Activated naive CD4-positive, alpha-beta T cell treated with anti-CD3 and anti-CD28 coated beads, Interleukin-2, amount 10 ng/mL, durations not matched to agents 7 days and 5 days (primary cell): Measurements from ENCODE around the gene ATP2B2.

ENCODE experiments used
- CTCF ChIA-PET: fragments of 350-600 bp; sonication (Branson Sonifier 250); formaldehyde crosslinking; loops from one replicate; lab custom pipeline; 2021; ENCODE audit warnings: antibody characterized with exemption; lab: Charles Lee
- DNase-seq: peaks from one replicate; pipeline ENCODE4 v3.0.0-alpha.2; 2020
- H3K27ac Mint-ChIP-seq: one replicate; pipeline ENCODE4 v1.8.0; 2021; ENCODE audit warnings: mild to moderate bottlenecking, moderate library complexity, mixed read lengths
- H3K27me3 Mint-ChIP-seq: one replicate; pipeline ENCODE4 v1.8.0; 2021; ENCODE audit warnings: mild to moderate bottlenecking, mixed read lengths
- H3K36me3 Mint-ChIP-seq: one replicate; pipeline ENCODE4 v1.8.0; 2021; ENCODE audit warnings: mixed read lengths
- H3K4me1 Mint-ChIP-seq: one replicate; pipeline ENCODE4 v1.8.0; 2021; ENCODE audit warnings: mixed read lengths
- H3K4me3 Mint-ChIP-seq: one replicate; pipeline ENCODE4 v1.8.0; 2021; ENCODE audit warnings: mild to moderate bottlenecking, moderate library complexity, mixed read lengths
- H3K9me3 Mint-ChIP-seq: one replicate; pipeline ENCODE4 v1.8.0; 2021; ENCODE audit warnings: mixed read lengths

Gene ATP2B2

GRCh38 chr3:10470120-10471053 is 35.0 kb downstream of the ATP2B2 start:
- Mint-ChIP-seq H3K27me3 (peaks cover 38% of the 10 kb centered on the region), H3K4me3 (no peak overlapping the region), H3K9me3 (no peaks in the 10 kb centered on the region), H3K4me1 (no peaks in the 10 kb centered on the region), H3K27ac (no peak overlapping the region), H3K36me3 (no peaks in the 10 kb centered on the region)
- CTCF ChIA-PET: no interaction called here
- no peak for DNase-seq

GRCh38 chr3:10469441-10470119 is 35.8 kb downstream of the ATP2B2 start:
- no peaks in the 10 kb centered on the region for H3K9me3 Mint-ChIP-seq
- CTCF ChIA-PET: no interaction called here

GRCh38 chr3:10468613-10469354 is 36.6 kb downstream of the ATP2B2 start:
- Mint-ChIP-seq H3K27me3 (peaks cover 31% of the 10 kb centered on the region), H3K9me3 (no peaks in the 10 kb centered on the region), H3K4me1 (no peaks in the 10 kb centered on the region), H3K4me3 (no peak overlapping the region), H3K27ac (no peak overlapping the region), H3K36me3 (no peaks in the 10 kb centered on the region)
- CTCF ChIA-PET: no interaction called here
- no peak for DNase-seq

More at GRCh38 chr3:10469441-10470119, 35.8 kb downstream of the ATP2B2 start:
- Mint-ChIP-seq H3K4me3 (no peak overlapping the region), H3K27ac (no peak overlapping the region), H3K36me3 (no peaks in the 10 kb centered on the region), H3K4me1 (no peaks in the 10 kb centered on the region), H3K27me3 (peaks cover 33% of the 10 kb centered on the region)
- DNase-seq: no peak

DNA sequence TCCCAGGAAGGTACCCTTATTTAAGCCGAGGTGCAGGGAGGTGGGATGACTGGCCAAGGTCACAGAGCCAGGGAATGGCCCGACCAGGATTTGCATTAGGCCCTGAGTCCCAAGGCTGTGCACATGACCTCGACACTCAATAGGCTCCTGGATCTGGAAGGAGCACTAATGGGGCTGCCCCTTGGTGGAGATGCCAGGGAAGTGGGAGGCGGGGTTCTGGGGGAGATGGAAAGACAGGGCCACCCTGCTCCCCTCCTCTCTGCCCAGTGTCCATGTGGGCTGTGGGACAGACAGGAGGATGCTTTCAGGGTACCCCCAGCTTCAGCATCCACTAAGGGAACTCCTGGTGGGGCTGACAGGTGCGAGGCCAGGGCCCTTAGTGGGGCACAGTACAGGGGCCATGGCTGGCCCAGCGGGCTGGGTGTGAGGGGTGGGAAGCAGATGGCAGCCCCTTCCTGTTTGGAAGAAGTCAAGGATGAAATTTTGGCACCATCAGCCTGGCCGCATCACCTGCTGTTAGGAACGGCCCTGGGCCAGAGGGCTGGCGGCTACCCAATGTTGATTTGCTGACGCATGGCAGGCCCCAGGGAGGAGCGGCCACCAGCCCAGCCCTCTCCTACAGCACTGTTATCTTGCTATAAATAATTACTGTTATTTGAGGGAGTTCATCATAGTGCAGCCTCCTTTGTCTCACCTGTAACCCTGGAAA is 37.3 kb downstream of the ATP2B2 start:
- Mint-ChIP-seq H3K36me3 (no peaks in the 10 kb centered on the region), H3K4me1 (no peaks in the 10 kb centered on the region), H3K27ac (no peak overlapping the region), H3K4me3 (no peak overlapping the region), H3K9me3 (no peaks in the 10 kb centered on the region), H3K27me3 (peaks cover 30% of the 10 kb centered on the region)
- CTCF ChIA-PET: no interaction called here
- no peak for DNase-seq

DNA sequence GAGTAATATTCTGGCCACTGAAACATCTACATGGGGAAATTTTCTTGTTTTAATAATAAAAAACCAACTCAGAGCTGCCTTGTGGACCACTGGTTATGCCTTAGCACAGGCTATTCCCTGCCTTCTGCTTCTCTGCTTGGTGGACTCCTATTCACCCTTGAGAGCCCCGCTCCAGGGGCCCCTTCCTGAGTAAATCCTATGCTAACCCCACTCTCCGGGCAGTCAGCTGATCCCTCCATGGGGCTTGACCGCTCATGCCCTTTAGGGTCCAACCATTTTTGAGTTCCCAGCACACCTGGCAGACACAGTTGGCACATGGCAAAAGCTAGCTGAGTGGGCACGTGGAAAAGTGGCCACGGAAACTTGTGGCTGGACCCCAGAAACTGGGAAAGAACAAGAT is 38.2 kb downstream of the ATP2B2 start:
- CTCF ChIA-PET: no interaction called here
- peaks cover 21% of the 10 kb centered on the region for H3K27me3 Mint-ChIP-seq
- no peaks in the 10 kb centered on the region for H3K36me3 Mint-ChIP-seq
- no peak for DNase-seq
- H3K27ac Mint-ChIP-seq: no peak overlapping the region
- no peaks in the 10 kb centered on the region for H3K9me3 Mint-ChIP-seq
- no peak overlapping the region for H3K4me3 Mint-ChIP-seq
- no peaks in the 10 kb centered on the region for H3K4me1 Mint-ChIP-seq

- peaks cover 14% of the 10 kb centered on the region for H3K27me3 Mint-ChIP-seq
- no peaks in the 10 kb centered on the region for H3K4me1 Mint-ChIP-seq
- DNase-seq: no peak
- H3K27ac Mint-ChIP-seq: no peak overlapping the region
- H3K4me3 Mint-ChIP-seq: no peak overlapping the region
- CTCF ChIA-PET: no interaction called here
- no peaks in the 10 kb centered on the region for H3K36me3 Mint-ChIP-seq
- H3K9me3 Mint-ChIP-seq: no peaks in the 10 kb centered on the region
Measured at GRCh38 chr3:10466186-10466585, 39.2 kb downstream of the ATP2B2 start.

- CTCF ChIA-PET: no interaction called here
- no peaks in the 10 kb centered on the region for H3K9me3 Mint-ChIP-seq
- no peak overlapping the region for H3K4me3 Mint-ChIP-seq
Measured at GRCh38 chr3:10465161-10465560, 40.2 kb downstream of the ATP2B2 start.

GRCh38 chr3:10463533-10464434 is 41.6 kb downstream of the ATP2B2 start:
- Mint-ChIP-seq H3K27ac (no peak overlapping the region), H3K36me3 (no peaks in the 10 kb centered on the region), H3K9me3 (no peaks in the 10 kb centered on the region), H3K4me1 (no peaks in the 10 kb centered on the region), H3K4me3 (no peak overlapping the region), H3K27me3 (peaks cover 3% of the 10 kb centered on the region)
- DNase-seq: no peak
- CTCF ChIA-PET: no interaction called here

More at GRCh38 chr3:10465161-10465560, 40.2 kb downstream of the ATP2B2 start:
- no peak for DNase-seq
- Mint-ChIP-seq H3K36me3 (no peaks in the 10 kb centered on the region), H3K27me3 (peaks cover 4% of the 10 kb centered on the region), H3K4me1 (no peaks in the 10 kb centered on the region), H3K27ac (no peak overlapping the region)

GRCh38 chr3:10462641-10463532 is 42.5 kb downstream of the ATP2B2 start:
- H3K36me3 Mint-ChIP-seq: no peaks in the 10 kb centered on the region
- no peak overlapping the region for H3K4me3 Mint-ChIP-seq
- H3K9me3 Mint-ChIP-seq: no peaks in the 10 kb centered on the region
- H3K27me3 Mint-ChIP-seq: no peaks in the 10 kb centered on the region
- CTCF ChIA-PET: no interaction called here
- H3K27ac Mint-ChIP-seq: no peak overlapping the region
- H3K4me1 Mint-ChIP-seq: no peaks in the 10 kb centered on the region
- no peak for DNase-seq

DNA sequence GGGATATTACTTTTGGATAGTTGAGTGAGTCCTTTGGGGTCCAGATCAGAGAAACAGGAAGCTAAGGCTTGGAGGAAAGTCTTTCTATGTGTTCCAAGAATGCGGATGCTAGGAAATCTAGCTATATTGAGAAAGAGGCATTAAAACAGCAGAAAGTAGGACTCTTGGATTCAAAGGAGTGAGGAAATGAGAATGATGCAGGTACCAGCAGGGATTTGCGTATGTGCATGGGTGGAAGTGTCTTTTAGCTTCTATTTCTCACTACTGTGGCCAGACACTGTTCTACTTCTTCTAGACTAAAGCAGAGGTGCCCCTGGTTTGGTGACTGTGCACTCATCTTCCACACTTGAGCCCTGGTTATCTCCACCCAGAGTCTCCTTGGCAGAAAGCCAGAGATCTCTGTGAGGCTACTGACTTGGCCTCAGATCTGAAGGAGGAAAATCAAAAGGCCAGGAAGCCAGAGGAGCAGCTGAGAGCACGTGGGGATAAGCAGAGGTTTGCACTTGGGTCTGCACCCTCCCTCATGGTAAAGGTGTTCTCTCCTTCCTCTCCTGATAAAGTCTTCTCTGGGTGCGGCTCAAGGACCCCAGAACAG is 44.3 kb downstream of the ATP2B2 start:
- CTCF ChIA-PET: no interaction called here

GRCh38 chr3:10459954-10460754 is 45.2 kb downstream of the ATP2B2 start:
- Mint-ChIP-seq H3K9me3 (no peaks in the 10 kb centered on the region), H3K36me3 (no peaks in the 10 kb centered on the region), H3K4me1 (no peaks in the 10 kb centered on the region), H3K27me3 (peaks cover 12% of the 10 kb centered on the region), H3K4me3 (no peak overlapping the region), H3K27ac (no peak overlapping the region)
- peak; percentile 83 for DNase-seq
- CTCF ChIA-PET: no interaction called here

More for the DNA sequence above, 44.3 kb downstream of the ATP2B2 start:
- H3K4me1 Mint-ChIP-seq: no peaks in the 10 kb centered on the region
- no peak overlapping the region for H3K4me3 Mint-ChIP-seq
- H3K36me3 Mint-ChIP-seq: no peaks in the 10 kb centered on the region
- H3K27ac Mint-ChIP-seq: no peak overlapping the region
- H3K27me3 Mint-ChIP-seq: peaks cover 6% of the 10 kb centered on the region
- DNase-seq: no peak
- H3K9me3 Mint-ChIP-seq: no peaks in the 10 kb centered on the region
